GM10248 (cell line): ENCODE results near the gene ADSL.

Experiments
- CTCF ChIA-PET: fragments of 300-600 bp; sonication (Branson Sonifier 250); formaldehyde crosslinking; extraction: SDS; loops from one replicate; lab custom pipeline; 2021; ENCODE audit warnings: antibody characterized with exemption; lab: Yijun Ruan, JAX
- POLR2A ChIA-PET: fragments of 350-650 bp; sonication (Branson Sonifier 250); formaldehyde crosslinking; extraction: SDS; loops from one replicate; lab custom pipeline; 2020; ENCODE audit warnings: antibody characterized with exemption; lab: Yijun Ruan, JAX
- DNase-seq: peaks from one replicate; pipeline ENCODE4 v3.0.0; 2012; ENCODE audit errors: extremely low spot score
- CTCF ChIP-seq: IDR thresholded peaks from 2 replicates; pipeline ENCODE4 v1.5.1; 2012; ENCODE audit warnings: mild to moderate bottlenecking, low read depth; ENCODE audit errors: extremely low read depth, missing control alignments, control extremely low read depth

ADSL gene

GRCh38 chr22:40314041-40314440, 32.3 kb upstream of the ADSL start:
- CTCF ChIA-PET = no interaction called here
- no peak for TF ChIP-seq CTCF
- DNase-seq = no peak
- POLR2A ChIA-PET = no interaction called here

- CTCF ChIA-PET = no interaction called here
- POLR2A ChIA-PET = no interaction called here
- no peak for DNase-seq
- TF ChIP-seq CTCF = no peak
These were observed 25.6 kb upstream of the ADSL start for GRCh38 chr22:40320687-40321086.

- no peak for DNase-seq
- no peak for TF ChIP-seq CTCF
- ChIA-PET POLR2A (no interaction called here), CTCF (no interaction called here)
These were observed 24.3 kb upstream of the ADSL start for GRCh38 chr22:40322021-40322420.

GRCh38 chr22:40322818-40323447, 23.4 kb upstream of the ADSL start:
- ChIA-PET CTCF (no interaction called here), POLR2A (no interaction called here)
- DNase-seq = no peak
- TF ChIP-seq CTCF = no peak

- POLR2A ChIA-PET = no interaction called here
- TF ChIP-seq CTCF = no peak
- DNase-seq = no peak
- CTCF ChIA-PET = no interaction called here
These were observed 22.6 kb upstream of the ADSL start for GRCh38 chr22:40323681-40324171.

- CTCF ChIA-PET = no interaction called here
- no peak for TF ChIP-seq CTCF
- DNase-seq = no peak
- POLR2A ChIA-PET = no interaction called here
These were observed 21.6 kb upstream of the ADSL start for GRCh38 chr22:40324468-40325305.
